Measurements from ENCODE around the gene PITRM1.
A peak's percentile ranks its signal among the peaks of the same experiment; 100 is the strongest.

Gene PITRM1

DNA sequence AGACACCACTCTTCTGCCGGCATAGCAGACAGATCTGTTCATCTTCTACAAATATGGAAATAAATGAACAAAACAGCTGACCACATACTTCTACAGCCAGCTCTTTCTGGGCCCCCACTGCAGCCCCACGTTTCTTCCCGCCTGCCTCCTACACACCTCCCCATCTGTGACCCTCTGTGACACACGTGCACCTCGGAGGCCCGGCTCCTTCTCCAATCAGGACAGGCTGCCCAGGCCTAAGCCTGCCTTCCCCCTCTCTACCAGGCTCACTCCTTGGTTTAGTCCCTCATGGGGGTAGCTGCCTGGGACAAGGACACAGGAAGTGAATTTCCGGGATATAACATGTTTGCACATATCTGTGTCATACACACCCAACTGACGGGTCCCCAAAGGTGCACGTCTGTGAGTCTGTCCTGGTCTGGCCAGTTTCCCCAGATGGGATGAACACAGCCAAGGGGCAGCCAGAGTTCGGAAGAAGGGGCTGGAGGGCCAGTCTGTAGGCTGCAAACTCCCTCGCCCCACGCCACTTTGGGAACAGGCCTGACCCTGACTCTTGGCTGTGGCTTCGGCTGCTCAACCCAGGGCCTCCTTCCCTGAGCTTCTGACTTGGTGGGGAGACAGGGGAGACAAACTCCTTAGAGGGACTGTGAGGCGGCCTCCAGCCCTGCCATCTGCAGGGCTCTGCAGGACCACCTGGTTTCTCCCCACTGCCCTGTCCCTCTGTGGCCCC lies 30.3 kb downstream of the PITRM1 start:
- H3K27ac ChIP-seq, result no peak overlapping the region
- TF ChIP-seq, protein P1, sequence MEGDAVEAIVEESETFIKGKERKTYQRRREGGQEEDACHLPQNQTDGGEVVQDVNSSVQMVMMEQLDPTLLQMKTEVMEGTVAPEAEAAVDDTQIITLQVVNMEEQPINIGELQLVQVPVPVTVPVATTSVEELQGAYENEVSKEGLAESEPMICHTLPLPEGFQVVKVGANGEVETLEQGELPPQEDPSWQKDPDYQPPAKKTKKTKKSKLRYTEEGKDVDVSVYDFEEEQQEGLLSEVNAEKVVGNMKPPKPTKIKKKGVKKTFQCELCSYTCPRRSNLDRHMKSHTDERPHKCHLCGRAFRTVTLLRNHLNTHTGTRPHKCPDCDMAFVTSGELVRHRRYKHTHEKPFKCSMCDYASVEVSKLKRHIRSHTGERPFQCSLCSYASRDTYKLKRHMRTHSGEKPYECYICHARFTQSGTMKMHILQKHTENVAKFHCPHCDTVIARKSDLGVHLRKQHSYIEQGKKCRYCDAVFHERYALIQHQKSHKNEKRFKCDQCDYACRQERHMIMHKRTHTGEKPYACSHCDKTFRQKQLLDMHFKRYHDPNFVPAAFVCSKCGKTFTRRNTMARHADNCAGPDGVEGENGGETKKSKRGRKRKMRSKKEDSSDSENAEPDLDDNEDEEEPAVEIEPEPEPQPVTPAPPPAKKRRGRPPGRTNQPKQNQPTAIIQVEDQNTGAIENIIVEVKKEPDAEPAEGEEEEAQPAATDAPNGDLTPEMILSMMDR (conservative IDR thresholded peaks at IDR 0.05), result no peak

DNA sequence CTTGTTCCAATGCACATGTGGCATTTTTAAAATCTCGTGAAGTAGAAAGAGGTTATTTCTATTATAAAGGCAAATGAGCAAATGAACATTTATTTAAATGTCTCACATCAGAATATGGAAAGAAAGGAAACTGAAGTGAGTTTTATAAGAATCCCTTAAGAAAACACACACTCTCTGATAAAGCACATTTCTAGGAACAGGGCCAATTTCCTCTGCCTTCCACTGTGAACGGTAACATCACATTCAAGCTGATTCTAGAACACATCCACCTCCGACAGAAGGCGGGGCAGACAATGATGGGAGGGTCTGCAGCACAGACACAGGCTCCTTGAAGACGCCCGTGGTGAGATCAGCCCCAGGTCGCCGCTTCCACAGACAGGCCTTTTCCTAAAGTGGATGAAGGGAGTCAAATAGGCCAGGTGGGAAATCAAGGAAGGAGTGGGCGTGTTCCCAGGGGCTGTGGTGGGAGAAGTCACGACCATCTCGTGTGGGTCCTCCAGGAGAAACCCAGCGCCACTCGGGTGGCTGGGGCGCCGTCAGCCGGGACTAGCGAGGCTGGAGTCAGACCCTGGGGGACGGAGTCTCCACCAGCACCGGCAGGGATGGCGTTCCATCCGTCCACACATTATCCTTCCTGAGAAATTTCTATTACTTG lies 31.1 kb downstream of the PITRM1 start:
- H3K27ac ChIP-seq, result peak overlapping the region; percentile 42; the same call in 1 of the 2 replicates
- TF ChIP-seq, protein P1 (conservative IDR thresholded peaks at IDR 0.05), result no peak

DNA sequence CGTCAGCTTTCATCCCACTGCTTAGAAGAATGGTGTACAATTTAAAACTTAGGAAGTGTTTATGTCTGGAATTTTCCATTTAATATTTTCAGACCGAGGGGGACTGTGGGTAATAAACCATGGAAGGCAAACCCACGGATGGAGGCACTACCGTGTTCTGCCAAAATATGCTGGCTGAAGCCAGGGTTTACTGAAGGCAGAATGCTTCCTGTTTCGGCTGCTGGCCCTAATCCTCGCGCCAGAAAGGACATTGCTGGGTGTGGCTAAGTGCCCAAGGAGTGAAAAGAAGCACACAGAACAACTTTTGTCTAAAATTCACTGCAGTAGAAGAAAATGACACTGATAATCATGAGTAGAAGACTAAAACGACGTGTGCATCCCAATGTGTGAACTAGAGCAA lies 32.3 kb downstream of the PITRM1 start:
- peak overlapping the region; percentile 42 for H3K27ac ChIP-seq
- TF ChIP-seq, protein P1 (conservative IDR thresholded peaks at IDR 0.05), result no peak

DNA sequence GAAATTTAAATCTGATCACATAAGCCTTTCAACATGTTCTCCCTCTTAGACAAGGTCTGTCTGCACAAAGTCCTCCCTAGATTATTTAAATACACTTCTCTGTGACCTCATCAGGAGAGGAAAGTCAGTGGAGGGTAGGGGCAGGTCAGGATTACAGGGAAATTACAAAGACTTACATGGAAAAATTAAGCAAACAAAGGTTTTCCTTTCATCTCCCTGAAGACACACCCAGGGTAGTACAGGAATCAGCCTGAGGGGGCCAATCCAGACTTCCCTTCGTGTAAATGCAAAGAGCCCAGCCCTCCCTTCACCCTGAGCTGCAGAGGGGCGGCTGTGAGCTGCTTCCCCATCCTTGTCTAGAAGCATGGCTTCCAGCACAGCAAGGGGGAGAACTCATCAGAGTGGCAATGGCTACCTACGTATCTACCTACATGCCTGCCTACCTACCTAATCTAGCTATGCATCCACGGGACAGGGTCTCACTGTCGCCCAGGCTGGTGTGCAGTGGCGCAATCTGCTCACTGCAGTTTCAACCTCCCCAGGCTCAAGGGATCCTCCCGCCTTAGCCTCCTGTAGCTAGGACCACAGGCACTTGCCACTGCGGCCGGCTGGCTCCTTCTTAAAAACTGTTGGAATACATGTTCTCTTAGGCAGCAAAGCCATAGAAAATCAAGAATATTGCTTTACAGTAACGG lies 33.2 kb downstream of the PITRM1 start:
- TF ChIP-seq, protein P1 (conservative IDR thresholded peaks at IDR 0.05), result no peak

DNA sequence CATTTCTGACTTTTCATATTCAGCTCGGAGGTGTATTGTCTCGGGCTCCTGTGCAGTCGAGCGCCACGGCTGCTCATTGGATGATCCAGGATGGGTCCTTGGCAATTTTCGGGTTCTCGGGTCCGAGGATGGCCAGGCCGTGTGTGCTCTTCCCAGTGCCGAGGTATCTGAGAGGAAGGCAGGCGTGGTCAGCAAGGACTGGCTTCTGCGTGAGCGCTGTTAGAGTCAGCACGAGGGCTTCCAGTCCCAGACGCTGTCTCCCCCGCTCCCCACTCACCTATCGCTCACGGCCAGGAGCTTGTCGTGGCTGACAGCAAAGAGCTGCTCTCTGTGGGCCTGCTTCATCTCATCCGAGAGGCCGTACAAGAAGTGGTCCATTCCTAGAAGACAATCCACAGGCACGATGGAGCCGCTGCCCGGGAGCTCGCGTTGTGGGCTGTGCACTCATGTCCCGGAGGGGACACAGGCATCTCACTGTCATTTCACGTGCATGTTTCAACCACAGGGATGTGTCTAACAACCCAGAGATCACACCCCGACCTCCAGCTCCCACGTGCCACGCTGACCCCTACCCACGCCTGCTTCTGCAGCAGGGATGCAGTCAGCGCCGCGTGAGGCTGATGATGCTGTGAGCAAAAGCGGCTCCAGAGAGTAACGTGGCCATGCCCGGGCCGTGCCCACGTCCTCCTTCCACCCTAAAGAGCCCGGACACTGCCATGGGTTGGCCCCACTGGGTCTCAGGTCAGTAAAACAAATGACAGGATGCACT lies 34.4 kb downstream of the PITRM1 start:
- H3K27ac ChIP-seq, result no peak overlapping the region
- TF ChIP-seq, protein P1 (conservative IDR thresholded peaks at IDR 0.05), result no peak

More for the DNA sequence above, 33.2 kb downstream of the PITRM1 start:
- H3K27ac ChIP-seq, result peak overlapping the region; percentile 42

DNA sequence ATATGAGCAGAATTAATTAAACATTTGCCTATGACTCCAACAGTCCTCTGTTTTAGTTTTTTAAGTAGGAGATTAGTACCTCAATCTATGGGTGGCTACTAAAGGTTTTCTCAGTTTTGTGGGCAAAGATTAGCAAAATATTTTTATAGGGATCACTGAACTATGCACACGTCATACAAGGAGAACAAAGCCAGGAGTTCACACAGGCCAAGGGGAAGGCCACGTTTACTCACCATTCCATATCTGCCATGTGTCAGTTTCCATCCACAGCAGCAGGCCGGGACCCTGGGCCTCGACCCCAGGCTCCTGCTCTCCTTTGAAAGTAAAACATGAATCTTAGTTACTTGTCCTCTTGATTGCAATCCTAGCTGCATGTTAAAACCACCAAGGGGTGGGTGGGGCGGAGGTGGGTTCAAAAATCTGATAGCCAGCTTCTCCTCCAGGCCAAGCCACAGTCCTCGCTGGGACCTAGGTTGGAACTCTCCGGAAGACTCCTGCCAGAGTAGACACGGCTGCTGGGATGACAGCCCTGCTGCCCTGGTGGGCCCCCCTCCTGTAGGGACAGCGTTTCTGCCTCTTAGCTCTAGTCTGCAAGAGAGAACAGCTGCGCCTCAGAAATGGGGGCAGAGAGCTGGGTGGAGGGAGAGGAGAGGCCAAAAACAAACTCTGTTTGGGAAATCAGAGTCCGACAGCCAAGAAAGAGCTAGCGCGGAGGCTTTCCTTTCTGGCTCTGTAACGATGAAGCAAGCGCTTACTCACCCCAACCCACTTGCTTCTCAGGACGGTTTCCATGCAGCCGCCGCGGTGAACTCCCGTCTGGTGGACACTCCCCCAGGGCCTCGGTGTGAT lies 35.6 kb downstream of the PITRM1 start:
- TF ChIP-seq, protein P1 (conservative IDR thresholded peaks at IDR 0.05), result no peak
- H3K27ac ChIP-seq, result peak overlapping the region; percentile 52

All from VCaP (cell line).